ENCODE data around the gene FAM76B.
A peak's percentile ranks its signal among the peaks of the same experiment; 100 is the strongest.
"Not testable (repeated sequence)": the region's sequence is repeated elsewhere in the genome, so short reads cannot be mapped to it uniquely, and the experiment has no call there.

FAM76B gene

DNA sequence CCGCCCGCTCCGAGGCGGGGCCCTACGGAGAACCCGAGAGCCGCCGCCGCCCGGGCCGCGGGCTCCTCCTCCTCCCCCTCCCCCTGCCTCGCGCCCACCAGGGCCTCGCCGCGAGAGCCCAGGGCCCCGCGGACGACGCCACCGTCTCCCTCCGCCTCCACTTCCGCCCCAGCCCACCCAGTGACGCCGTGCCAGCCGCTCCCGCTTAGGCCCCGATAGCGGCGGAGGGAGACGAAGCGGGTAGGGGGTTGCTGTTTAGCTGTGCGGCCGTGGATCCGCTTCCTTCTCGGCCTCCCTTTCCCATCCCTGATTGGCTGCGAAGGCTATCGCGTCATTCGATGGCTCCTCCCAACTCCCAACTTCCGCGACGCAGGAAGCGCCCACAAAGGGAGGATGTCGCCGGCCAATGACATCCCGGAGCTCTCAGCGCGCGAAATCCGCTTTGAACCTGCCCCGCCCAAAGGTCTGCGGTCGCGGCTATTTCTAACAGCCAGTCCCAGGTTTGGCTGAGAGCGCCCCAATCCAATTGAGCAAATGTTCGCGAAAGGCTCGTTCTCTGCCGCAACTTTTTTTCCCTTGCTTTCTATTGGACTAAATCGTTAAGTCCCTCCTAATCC is at the start of gene FAM76B:
Gene FAM76B (minus strand): TSS at position 277 of the 617 bp plus-strand sequence. CDS start 304 bp downstream, outside the sequence.
- peak; percentile 93 to 94 for DNase-seq

DNA sequence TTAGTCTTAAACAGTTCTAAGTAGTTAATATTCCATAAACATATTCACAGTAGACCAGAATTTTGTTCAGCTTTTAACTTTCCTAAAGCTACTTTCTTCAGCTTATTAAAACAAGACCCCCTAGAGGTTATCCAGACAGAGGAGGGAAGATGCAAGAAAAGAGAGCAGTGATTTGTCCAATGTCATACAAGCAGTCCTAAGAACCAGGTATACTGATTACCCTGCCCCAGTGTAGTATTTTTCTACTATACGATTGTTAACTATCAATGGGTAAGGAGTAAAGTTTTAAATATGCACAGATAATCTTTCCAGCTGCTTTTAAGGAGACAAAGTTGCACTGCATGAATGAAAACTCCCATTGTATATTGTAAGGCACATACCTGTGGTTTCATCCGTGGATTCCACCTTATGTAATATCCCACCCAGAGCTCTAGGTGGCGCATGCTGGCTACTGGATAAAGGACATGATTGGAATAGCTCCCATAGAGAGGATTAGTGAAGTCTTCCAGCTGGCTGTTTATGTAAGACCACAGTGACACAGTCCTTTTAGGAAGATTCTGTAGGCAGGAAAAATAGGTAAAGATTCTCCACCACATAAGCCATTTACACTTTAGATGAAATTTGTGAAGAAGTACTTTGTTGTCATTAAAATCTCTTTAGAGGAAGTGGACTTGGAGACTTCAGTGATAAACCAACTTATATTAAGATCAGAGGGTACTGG is 46.3 kb upstream of the FAM76B start:
- DNase-seq = peak; percentile 53 to 59

DNA sequence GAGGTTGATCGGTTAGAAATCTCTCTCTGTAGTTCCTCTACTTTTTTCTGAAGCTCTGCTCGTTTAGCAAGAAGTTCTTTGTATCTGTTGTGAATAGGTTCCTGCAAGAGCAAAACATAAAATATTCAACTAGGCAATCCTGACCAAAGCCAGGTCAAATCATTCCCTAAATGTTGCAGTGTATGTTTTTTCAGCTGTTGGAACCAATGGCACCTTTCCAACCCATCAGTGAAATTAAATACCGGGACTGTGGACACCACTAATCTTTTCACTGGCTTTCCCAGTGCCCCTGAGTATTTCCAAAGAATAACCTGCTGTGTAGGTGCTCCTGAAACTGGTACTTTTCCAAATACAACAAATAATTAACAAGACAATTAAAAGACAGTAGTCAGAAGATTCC is 45.8 kb upstream of the FAM76B start:
- no peak for DNase-seq

DNA sequence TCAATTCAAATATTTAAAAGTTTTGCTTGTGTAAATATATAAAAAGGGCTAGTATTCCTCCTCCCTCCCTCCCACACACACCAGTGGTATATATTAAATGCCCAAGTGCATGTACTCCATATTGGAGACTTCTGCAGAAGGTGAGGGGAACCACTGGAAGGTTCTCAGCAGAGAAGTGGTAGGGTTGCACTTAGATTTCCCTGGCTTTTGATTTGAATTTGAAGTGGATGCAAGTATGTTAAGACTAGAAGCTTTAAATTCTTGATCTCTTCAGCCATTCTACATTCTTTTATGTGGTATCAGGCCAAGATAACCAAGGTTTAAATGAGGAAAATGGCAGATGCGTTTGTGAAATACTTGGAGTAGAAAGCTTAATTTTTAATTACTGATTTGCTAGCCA is 43.8 kb upstream of the FAM76B start:
- no peak for DNase-seq

GRCh38 chr11:95832763-95833162 is 43.2 kb upstream of the FAM76B start:
- no peak for DNase-seq

GRCh38 chr11:95831198-95831883 is 41.8 kb upstream of the FAM76B start:
- DNase-seq = no peak

GRCh38 chr11:95829580-95830259 is 40.1 kb upstream of the FAM76B start:
- no peak for DNase-seq

GRCh38 chr11:95827696-95828095 is 38.1 kb upstream of the FAM76B start:
- no peak for DNase-seq

DNA sequence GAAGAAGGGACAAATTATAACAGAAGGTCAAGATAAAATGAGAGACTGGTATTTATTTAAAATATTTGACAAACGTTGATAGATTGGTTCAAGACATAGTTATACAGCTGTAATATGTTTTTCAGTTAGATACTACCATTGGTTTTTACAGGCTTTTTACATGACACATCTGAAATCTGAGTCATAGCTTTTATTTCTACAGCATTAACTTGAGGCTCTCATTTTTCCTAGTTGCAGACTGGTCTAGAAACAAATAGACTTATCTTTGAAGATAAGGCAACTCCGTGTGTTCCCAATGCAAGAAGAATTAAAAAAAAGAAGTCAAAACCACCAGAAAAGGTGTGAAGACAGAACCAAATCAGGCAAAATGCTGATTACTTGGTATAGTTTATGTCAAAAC is 32.1 kb upstream of the FAM76B start:
- no peak for DNase-seq

GRCh38 chr11:95816037-95816436 is 26.5 kb upstream of the FAM76B start:
- DNase-seq = no peak

DNA sequence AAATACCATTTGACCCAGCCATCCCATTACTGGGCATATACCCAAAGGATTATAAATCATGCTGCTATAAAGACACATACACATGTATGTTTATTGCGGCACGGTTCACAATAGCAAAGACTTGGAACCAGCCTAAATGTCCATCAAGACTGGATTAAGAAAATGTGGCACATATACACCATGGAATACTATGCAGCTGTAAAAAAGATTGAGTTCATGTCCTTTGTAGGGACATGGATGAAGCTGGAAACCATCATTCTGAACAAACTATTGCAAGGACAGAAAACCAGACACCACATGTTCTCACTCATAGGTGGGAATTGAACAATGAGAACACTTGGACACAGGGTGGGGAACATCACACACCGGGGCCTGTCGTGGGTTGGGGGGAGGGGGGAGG is 21.5 kb upstream of the FAM76B start:
- DNase-seq = not testable (repeated sequence)

- DNase-seq = not testable (repeated sequence)
These were observed 16.9 kb upstream of the FAM76B start for GRCh38 chr11:95806464-95806863.

GRCh38 chr11:95805869-95806268 is 16.3 kb upstream of the FAM76B start:
- no peak for DNase-seq

DNA sequence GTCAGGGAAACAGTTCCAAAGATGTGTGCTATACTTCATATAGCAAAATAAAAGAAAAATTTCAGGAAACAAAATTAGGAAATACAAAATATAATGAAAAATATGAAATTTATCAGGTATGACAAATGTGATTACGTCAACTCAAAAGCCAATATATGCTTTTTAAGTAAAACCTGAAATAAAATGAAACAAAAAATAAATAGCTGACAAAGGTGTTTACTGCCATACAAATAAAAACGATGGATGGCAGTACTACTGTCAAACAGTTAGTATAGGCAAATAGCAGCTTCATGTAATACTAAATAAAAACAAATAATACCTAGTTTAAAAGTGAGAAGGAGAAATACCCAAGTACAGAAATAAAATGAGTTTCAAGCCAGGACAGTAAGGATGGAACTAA is 14.4 kb upstream of the FAM76B start:
- DNase-seq = no peak

- no peak for DNase-seq
These were observed 13.2 kb upstream of the FAM76B start for GRCh38 chr11:95802806-95803205.

DNA sequence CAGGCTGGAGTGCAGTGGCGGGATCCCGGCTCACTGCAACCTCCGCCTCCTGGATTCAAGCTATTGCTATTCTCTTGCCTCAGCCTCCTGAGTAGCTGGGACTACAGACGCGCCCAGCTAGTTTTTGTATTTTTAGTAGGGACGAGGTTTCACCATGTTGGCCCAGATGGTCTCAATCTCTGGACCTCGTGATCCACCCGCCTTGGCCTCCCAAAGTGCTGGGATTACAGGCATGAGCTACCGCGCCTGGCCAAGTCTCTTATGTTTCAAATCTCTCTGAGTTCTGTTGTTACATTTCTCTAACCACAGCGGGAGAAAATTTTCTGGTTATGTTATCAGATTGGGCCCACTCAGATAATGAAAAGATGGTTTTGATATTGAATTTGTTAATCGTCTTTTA is 10.9 kb upstream of the FAM76B start:
- DNase-seq = no peak

DNA sequence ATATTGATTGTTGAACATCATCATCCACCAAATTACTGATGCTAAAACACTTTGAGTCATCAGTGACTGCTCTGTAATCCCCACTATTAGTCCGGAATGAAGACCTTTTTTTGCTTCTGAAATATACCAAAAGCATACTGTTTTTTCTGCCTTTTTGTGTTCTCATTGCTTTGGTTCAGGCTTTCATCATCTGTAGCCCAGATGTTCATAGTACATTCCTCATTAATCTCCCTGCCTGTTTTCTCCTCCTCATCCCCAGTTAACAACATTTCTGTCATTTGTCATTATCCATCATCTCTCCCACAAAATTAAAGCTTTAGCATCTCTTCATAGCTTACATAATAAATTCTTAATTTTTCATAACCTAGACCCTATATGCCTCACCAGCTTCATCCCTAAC is 10.0 kb upstream of the FAM76B start:
- DNase-seq = no peak

GRCh38 chr11:95796501-95796900 is 6.9 kb upstream of the FAM76B start:
- no peak for DNase-seq

DNA sequence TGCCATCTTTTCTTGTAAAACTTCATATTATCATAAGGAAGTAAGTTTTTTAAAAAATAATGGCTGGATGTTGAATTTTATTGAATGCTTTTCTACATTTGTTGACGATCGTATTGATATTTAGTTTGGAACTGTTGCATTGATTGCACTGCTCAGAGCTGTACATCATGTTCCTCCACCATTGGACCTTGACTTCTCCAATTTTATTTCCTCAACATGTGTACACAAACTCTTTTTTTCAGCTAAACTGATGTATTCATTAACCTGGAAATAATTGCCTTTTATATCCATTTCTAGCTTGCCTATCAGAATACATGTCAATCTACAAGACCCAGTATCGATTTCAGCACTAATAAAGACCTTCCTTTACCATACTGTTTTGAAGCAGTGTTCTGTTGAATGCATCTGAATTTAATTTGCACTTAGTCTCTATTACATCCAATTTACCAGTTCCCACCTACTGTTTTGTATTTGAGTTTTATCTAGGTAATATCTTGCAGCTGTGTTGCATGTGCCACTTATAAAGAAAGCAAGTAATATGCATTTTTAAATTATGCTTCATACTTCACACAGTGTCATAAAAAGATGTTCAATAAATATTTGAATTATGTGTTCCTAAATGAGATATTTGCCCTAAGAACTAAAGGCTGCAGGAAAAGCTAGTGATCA is 6.2 kb upstream of the FAM76B start:
- DNase-seq = no peak

DNA sequence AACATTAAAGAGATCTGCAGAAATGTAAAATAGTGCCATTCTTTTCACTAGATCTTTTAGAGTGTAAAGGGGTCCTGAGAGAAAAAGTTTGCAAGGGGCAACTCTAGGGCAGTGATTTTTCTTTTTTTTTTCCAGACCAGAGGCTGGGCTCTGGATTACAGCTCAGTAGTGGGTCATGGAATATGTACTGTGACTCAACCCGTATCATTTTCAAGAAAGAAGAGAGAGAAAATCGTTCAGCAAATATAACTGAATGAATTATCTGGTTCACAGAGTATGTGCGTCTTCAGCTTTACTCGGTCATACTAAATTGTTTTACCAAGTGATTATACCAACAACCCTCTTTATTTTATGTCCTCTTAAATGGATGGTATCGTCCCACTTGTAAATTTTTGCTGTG is 4.5 kb upstream of the FAM76B start:
- DNase-seq = no peak

GRCh38 chr11:95793116-95793515 is 3.5 kb upstream of the FAM76B start:
- DNase-seq = no peak

DNA sequence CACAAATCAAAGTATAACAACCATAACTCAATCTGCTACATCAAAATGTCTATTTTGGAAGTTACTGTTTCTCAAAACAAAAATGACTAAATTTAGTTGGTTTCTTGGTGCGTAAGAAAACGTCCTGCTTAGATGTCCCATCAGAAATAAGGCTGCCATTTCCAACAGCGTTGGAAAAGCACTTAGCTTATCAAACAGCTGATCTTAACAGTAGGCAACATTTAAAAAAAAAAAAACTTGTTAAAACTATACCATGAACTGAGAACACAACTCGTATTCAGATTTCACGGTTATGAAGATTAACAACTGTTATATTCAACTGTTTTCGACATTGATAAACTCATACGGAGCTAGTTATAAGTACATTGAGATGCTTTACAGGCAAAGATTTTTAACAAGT is 3.1 kb upstream of the FAM76B start:
- DNase-seq = no peak

GRCh38 chr11:95792200-95792599 is 2.6 kb upstream of the FAM76B start:
- DNase-seq = no peak
